Spleen (tissue), 7 donors: Measurements from ENCODE around the gene UBE3B.

Source experiments
- CTCF ChIP-seq, 11 experiments: fragments of 200-600 bp in 7 of 11; fragments of 450-650 bp in 4 of 11; sonication (generic) in 4 of 11; IDR thresholded peaks in 8 of 11; conservative IDR thresholded peaks in 3 of 11; 1 replicate in 7 of 11; 2 replicates in 4 of 11; pipeline versions ENCODE4 v1.4.0 to v1.8.0; 2016 to 2021; ENCODE audit warnings: antibody characterized with exemption in 11 of 11, inconsistent platforms in 4 of 11, mild to moderate bottlenecking in 1 of 11
- POLR2AphosphoS5 ChIP-seq, 3 donors: sonication (generic); formaldehyde crosslinking; IDR thresholded peaks; one replicate each; pipeline ENCODE4 v1.5.1; 2017; ENCODE audit warnings: antibody characterized with exemption in 3 of 3
- donor health status: DM: no; HTN: no; CAD: no; lungs with moderate emphysema.
- donor health status: DM: no; HTN: no; CAD: no.
- donor health status: DM: no; HTN: no; CAD: no.

DNA sequence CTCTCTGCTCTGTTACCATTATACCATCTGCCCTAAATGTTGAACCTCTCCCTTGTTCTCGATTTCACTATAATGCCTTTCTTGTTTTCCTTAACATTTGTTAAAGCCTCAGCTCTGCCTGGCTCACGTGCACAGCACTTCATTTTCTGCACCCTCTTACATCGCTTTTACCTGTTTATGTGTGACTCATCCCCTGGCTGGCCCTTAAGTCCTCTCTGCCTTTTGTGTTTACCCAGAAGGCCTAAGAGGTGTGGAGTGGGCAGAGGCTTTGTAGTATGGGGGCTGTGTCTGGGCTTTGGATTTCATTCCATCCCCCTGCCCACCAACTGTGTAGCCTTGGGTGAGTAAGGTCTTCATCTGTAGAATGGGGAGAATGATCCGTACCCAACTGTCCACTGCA is 36.5 kb downstream of the UBE3B start:
- TF ChIP-seq CTCF (IDR thresholded peaks at IDR 0.05 in 8 of 11, conservative IDR thresholded peaks at IDR 0.05 in 3 of 11): no peak
- TF ChIP-seq POLR2AphosphoS5 (IDR thresholded peaks at IDR 0.05): no peak
